GM19240 (cell line): ENCODE measurements around the gene ACP6.
"Not testable (repeated sequence)": the region's sequence is repeated elsewhere in the genome, so short reads cannot be mapped to it uniquely, and the experiment has no call there.

Experiments used
- DNase-seq: peaks from one replicate; pipeline ENCODE4 v3.0.0; 2011; ENCODE audit warnings: low spot score; ENCODE audit not compliant: insufficient read length

Gene ACP6

DNA sequence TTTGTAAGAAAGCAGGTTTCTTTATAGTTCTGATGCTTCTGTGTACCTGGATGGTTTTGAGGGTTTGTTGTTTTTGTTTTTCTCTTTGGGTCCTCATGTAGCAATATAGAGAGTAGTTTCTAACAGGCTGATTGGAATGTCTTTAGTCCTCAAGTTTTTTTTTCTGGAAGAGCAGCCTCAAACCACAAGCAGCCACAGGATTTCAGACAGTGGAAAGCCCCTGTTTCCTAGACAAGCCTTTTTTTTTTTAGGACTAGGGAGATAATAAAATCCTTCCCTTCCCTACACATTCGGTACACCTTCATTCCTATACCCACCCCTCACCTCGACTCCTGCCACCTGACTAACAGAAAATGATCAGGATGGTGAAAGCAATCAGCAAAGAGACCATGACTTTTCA lies 47.6 kb downstream of the ACP6 start:
- no peak for DNase-seq

DNA sequence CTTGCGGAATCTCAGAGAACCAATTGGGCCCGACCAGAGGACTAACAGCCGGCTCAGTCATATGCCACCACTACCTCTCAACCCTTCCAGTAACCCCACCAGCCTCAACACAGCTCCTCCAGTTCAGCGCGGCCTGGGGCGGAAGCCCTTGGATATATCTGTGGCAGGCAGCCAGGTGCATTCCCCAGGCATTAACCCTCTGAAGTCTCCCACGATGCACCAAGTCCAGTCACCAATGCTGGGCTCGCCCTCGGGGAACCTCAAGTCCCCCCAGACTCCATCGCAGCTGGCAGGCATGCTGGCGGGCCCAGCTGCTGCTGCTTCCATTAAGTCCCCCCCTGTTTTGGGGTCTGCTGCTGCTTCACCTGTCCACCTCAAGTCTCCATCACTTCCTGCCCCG lies 49.8 kb downstream of the ACP6 start:
- DNase-seq: no peak

DNA sequence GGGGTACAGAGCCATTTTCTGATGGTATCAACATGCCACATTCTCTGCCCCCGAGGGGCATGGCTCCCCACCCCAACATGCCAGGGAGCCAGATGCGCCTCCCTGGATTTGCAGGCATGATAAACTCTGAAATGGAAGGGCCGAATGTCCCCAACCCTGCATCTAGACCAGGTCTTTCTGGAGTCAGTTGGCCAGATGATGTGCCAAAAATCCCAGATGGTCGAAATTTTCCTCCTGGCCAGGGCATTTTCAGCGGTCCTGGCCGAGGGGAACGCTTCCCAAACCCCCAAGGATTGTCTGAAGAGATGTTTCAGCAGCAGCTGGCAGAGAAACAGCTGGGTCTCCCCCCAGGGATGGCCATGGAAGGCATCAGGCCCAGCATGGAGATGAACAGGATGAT lies 50.6 kb downstream of the ACP6 start:
- DNase-seq: no peak

DNA sequence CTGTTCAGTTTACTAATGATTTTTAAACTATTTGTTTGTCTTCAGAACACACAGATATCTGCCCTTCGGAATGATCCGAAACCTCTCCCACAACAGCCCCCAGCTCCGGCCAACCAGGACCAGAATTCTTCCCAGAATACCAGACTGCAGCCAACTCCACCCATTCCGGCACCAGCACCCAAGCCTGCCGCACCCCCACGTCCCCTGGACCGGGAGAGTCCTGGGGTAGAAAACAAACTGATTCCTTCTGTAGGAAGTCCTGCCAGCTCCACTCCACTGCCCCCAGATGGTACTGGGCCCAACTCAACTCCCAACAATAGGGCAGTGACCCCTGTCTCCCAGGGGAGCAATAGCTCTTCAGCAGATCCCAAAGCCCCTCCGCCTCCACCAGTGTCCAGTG lies 51.6 kb downstream of the ACP6 start:
- DNase-seq: no peak

DNA sequence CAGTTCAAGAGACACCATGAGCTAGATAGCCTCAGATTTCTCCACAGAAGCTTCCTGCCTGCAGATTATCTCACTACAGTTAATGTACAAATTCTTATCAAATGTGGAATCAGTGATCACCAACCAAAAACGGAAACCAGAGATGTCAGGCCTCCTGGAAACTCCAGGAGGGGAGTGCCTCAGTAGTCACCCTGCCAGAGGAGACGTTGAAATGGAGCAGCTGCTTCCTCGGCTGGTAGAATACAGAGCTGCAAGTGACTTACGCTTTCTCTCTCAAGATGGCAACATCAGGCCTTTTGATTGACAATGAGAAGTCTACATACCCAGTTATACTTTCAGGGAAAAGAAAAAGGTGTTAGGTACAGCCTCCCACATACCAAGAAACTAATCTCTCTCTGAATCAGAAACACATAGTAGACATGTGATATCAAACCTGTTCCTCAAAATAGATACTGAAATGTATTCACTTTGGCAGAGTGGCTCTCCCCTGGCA lies 52.2 kb downstream of the ACP6 start:
- no peak for DNase-seq

DNA sequence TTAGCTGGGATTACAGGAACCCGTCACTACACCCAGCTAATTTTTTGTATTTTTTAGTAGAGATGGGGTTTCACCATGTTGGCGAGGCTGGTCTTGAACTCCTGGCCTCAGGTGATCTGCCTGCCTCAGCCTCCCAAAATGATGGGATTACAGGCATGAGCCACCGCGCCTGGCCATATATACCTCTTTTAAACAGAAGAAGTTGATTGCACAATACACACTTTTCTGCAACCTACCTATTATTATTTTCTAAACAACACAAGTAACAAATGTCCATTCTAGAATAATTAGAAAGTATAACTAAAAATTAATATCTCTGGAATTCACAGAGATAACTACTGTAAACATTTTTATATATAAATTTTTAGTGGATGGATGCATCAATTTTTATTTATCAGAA lies 55.4 kb downstream of the ACP6 start:
- DNase-seq: not testable (repeated sequence)

DNA sequence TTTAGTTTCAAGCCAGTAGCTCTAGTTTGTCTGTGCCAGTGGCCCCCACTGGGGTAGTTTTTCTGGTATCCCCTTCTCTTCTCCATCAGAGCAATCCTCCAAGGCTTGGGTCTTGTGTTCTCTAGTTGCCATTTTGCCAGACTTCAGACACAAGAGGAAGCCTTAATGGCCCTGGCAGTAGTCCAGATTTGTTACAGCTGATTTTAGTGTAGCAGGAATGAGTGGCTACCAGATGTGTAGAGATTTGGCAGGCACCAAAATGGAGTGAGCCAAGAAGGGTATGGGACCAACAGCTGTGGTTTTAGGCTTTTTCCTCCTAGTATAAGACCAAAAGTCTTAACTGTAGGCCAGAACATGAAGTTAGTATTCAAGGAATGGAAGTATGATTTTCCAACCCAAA lies 56.8 kb downstream of the ACP6 start:
- no peak for DNase-seq

DNA sequence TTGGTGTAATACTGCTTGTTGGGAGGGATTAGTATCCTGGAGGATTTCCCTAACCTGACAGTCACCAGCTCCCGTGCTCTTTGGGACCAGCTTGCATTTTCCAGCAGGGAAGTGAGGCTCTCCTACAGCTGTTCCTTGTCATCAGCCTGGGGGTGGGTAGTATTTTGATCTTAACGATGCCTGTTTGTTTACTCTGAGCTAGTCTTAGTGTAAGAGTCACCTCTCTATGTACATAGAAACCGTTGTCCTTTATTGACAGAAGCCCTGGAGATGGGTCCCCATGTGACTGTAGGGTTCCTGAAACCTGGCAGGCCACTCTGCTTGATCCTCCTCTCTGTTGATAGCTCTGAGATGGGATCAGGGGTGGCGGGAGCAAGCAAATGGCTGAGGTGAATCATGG lies 58.0 kb downstream of the ACP6 start:
- DNase-seq: no peak

DNA sequence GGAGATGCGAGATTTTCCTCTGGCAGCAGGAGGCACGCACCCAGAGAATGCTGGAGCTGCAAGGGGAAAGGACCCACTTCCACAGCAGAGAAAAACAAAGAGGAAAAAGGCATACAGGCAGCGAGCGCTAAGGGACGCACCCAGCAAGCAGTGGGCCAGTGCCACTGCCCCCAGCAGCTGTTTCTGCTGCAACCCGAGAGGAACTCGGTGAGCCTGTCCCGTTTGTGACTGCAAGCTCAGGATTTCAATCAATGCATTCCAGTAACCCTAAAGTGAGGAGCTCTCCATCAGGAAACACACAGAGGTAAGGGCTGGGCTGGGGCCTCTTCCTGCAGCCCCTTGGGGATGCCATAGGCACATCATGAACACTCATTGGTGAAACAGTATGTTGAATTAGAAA lies 58.7 kb downstream of the ACP6 start:
- no peak for DNase-seq

DNA sequence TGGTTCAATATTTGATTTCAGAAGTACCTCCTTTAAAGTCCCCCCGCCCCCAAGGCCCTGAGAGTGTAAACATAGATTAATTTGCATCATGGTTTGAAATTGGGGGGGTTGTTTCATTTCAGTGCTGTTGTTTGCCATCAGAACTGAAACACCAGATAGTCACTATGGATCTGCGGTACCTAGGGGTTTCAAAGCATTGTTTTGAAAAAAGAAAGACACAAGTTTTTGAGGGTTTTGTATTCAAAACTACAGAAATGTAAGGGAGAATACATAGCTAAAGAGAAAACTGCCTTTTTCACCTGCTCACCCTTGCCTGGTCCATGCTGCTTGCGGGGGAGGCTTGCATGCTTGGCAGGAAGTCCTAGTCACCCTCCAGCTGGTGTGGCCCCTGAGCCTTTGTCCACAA lies 59.3 kb downstream of the ACP6 start:
- DNase-seq: peak; percentile 40

DNA sequence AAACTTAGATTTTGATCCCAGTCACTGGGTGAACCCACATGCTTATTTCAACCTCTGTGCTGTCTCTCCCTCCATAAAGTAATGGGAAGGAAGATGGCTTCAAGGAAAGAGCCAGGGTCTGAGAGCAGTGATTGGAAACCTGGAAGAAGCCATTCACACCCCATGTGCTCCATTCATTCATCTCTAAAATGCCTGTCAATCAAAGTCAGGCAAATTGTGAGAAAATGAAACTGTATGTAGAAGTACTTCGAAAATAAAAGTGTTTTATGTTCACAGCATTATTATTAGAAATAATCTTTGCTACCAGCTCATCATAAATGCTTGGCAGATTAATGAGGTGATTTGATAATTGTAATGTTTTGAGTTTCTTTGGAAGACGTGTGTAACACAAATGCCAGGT lies 61.0 kb downstream of the ACP6 start:
- DNase-seq: no peak

DNA sequence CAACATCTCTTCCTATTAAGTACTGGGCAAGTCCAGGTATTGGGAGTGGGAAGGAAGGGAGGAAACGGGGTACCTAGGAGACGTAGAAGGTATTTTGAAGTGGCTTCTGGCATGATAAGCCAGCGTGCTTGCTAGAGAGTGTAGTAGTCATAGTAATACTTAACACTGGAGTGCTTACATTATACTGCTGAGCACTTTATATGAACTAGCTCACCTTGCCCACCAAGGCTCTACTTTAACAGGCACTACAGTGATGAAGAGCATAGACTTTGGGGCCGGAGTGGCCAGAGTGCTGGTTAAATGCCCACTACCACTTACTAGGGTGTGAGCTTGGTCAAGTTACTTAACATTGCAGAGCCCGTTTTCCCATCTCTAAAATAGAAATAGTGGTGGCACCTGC lies 61.7 kb downstream of the ACP6 start:
- DNase-seq: no peak

DNA sequence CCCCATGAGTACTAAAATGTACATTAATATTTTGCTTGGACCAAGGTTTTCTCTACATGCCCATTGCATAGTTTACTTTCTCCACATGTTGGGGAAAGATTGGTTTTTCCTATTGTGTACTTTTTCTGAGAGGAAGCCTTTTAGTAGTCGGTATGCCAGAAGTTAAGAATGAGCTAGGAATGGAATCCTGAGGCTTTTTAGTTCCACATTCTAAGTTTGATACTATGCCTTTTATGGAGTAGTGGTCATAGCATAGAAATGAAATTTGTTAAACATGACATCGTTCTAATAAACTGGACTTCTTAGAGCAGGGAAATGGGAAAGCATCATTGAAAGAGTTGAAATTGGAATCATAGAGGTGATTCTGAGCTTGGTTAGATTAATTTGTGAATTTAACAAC lies 64.7 kb downstream of the ACP6 start:
- DNase-seq: no peak

DNA sequence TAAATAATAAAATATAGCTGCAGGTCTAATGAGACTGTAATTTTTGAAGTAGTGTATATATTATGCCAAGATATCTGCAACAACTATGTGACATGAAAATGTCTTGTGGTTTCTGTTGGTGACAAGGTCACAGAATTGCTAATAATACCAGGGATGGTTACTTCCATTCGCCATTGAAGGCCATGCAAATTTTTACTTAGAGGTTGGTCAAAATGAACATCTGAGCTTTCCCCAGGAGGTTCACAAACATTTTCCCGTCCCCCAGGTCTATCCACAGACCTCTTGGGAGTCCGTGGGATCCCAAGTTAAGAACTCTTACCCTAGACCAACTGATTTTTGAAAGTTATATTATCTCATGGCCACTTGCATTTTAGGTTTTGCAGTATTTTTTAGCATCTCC lies 66.3 kb downstream of the ACP6 start:
- DNase-seq: no peak

DNA sequence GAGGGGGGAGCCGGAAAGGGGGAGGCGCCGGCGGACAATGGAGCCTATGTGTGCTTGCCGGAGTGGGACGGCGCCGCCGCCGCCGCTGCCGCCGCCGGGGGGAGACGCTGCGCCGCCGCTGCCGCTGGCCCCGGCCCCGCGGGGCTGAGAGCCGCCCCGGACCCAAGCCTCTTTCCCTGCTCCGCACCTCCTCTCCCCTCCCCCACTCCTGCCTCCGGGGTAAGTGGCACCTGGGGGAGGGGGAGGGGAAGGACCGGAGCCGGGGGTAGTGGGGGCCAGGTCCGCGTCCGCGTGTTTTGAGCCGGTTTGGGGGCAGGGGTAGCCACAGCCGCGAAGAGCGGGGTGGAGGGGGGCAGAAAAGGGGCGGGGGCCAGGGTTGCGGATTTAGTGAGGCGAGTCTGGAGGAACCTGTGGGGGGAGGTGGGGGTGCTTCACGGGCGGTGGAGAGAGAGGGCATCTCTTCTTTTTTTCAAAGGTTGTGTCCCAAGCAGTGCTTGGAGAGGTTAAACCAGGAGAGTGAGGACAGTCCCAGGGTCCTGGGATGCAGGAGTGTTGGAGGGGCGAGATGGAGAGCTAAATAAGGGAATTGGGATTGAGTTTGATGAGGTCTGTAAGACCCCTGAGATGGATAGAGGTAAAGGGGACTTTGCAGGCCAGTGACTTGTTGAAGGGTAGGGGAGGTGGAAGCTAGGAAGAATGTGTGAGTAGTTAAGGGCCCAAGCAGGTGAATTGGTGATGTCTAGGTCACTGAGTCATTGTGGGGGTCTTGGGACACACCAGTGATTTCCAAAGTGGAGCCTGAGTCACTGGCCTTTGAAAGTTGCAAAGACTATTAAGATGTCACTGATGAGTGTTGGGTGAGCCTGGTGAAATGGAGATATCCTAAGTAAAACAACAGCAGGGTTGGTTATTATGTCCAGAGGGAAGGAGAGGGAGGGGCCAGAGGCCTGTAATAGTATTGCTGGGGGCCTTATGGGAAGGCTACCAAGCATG lies 69.9 kb downstream of the ACP6 start:
- DNase-seq: no peak

DNA sequence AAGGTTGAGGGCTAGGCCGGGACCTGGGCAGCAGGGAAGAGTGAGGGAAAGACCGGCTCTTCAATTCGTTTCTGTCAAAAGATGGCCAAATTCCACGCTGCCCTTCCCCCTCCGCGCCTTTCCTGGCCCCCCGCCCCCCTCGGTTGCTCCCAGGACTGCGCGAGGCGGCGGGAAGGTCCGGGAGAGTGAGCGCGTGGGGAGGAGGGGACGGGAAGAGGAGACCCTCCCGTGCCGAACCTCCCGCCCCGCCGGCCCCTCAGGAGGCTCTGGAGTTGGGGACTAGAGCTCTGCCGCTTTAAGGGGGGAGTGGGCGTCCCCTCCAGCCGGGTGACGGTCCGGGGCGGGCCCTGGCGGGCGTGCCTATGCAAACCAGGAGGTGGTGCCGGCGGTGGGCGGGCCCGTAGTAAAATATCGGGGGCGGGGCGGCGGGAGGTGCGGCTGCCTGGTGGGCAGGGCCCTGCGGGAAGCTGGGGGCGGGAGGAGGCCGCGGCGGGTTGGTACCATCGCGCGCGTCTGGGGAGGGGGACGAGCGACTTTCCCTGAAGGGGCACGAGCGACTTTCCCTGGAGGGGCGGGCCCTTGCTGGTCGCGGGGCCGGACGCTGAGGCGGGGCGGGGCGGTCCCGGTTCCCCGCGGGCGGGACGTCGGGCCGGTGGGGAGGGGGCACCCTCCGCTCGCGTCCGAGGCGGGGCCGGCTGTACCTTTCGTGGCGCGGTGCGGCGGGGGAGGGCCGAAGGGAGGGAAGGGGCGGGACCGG lies 70.8 kb downstream of the ACP6 start:
- peak; percentile 60 for DNase-seq

DNA sequence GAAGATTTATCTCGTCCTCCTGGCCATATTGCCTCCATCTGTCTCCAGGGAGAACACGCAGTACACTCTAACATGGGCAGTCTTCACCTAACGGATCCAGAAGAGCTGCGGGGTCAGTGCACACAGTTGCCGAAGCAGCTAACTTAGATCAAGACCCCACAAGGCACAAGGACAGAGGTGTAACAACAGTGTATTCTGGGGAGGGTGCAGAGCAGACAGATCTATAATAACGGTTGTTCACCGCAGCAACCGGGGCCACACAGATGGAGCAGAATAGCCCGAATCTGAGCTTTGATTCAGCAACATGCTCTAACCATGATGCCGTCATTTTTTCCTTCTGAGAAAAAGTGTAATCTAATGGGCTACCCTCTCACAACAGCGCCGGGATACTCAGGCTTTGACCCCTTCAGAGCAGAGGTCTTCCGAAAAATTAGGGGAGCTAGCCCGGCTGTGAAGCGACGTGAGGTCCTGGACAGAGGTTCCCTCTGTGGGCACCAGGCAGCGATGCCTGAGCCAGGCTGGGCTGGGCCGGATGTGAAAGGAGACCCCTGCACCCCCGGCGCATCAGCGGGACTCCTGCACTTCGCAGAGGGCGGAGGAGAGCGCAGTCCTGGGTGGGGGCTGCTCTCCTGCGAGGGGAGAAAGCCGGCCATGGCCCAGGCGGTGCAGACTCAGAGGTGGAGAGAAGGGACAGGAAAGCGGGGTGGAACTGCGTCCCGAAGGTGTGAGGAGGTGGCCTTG lies 71.5 kb downstream of the ACP6 start:
- DNase-seq: no peak

DNA sequence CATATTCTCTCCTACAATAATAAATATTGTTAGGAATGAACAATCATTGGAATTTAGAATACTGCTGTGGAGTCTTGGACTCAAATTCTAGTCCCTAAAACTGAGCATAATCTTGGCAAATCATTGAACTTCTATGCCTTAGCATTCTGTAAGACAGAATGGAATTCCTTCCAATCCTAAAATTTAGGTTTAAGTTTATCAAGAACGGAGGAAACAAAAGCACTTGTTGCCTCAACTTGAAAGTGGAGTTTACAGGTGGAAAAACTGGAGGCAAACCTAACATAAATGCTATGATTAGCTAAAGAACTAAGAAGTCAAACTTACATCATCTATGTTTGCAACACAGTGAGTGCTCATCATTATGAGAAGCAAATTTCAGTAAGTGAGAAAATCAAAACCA lies 73.3 kb downstream of the ACP6 start:
- DNase-seq: no peak
